Measurements from ENCODE around the gene C11orf97.
"Not testable (repeated sequence)": the region's sequence is repeated elsewhere in the genome, so short reads cannot be mapped to it uniquely, and the experiment has no call there.

C11orf97 gene

DNA sequence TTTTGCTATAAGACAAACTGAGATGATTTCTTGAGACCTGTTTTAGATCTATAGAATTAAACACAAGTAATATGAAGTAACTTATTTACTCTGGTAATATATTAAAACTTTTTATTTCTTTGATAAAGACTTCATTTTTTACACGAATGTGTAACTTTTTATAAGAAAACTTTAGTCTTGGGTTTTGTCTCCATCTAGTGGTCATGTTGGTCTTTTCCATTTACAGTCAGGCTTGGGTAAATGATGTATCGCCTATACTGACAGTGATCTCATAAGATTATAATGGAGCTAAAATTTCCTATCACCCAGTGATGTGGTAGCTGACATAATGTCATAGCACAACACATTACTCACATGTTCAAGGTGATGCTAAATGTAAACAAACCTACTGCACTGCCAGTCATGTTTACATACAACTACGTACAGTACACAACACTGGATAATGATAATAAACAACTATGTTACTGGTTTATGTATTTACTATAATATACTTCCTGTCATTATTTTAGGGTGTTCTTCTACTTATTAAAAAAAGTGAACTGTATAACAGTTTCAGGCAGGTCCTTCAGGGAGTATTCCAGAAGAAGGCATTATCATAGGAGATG, 7.5 kb upstream of the C11orf97 start:
- H3K9me3 Mint-ChIP-seq = no peaks in the 10 kb centered on the region
- TF ChIP-seq, protein P1, sequence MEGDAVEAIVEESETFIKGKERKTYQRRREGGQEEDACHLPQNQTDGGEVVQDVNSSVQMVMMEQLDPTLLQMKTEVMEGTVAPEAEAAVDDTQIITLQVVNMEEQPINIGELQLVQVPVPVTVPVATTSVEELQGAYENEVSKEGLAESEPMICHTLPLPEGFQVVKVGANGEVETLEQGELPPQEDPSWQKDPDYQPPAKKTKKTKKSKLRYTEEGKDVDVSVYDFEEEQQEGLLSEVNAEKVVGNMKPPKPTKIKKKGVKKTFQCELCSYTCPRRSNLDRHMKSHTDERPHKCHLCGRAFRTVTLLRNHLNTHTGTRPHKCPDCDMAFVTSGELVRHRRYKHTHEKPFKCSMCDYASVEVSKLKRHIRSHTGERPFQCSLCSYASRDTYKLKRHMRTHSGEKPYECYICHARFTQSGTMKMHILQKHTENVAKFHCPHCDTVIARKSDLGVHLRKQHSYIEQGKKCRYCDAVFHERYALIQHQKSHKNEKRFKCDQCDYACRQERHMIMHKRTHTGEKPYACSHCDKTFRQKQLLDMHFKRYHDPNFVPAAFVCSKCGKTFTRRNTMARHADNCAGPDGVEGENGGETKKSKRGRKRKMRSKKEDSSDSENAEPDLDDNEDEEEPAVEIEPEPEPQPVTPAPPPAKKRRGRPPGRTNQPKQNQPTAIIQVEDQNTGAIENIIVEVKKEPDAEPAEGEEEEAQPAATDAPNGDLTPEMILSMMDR (IDR thresholded peaks at IDR 0.05; ENCODE audit: unreplicated experiment in 3 of 3) = peak; percentile 64 to 81 (median 75)
- H3K4me1 Mint-ChIP-seq = no peaks in the 10 kb centered on the region
- H3K36me3 Mint-ChIP-seq (ENCODE audit: low read depth) = no peaks in the 10 kb centered on the region
- H3K27me3 Mint-ChIP-seq (ENCODE audit: low read depth) = peaks cover 10% of the 10 kb centered on the region
- H3K27ac Mint-ChIP-seq = no peak overlapping the region
- no peak overlapping the region for H3K4me3 Mint-ChIP-seq

DNA sequence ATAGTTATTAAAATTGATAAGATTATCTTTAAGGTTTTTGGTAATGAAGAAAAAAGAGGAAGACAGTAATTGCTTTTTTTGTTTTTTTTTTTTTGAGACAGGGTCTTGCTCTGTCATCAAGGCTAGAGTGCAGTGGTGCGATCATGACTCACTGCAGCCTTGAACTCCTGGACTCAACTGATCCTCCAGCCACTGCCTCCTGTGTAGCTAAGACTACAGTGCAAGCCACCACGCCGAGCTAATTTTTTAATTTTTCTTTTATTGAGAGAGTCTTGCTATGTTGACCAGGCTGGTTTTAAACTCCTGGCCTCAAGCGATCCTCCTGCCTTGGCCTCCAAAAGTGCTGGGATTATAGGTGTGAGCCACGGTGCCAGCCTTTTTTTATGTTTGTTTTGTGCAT, 5.7 kb upstream of the C11orf97 start:
- H3K36me3 Mint-ChIP-seq (ENCODE audit: low read depth); H3K27ac Mint-ChIP-seq; H3K9me3 Mint-ChIP-seq; H3K4me1 Mint-ChIP-seq; H3K4me3 Mint-ChIP-seq: not testable (repeated sequence)
- peaks cover 15% of the 10 kb centered on the region for H3K27me3 Mint-ChIP-seq (ENCODE audit: low read depth)

DNA sequence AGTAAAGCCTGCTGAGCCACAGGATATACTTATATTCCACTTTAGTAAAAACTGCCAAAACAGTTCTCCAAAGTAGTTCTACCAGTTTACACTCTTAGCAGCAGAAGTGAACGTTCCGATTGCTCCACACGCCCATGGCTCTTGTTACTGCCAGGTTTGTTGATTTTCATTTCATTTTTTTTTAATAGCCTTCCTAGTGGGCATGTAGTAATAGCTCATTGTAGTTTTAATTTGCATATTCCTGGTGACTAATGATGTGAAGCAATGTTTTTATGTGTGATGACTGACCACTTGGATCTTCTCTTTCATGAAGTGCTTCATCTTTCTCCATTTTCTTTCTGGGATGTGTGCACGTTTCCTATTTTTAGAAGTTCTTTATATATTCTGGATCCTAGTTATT, 4.8 kb upstream of the C11orf97 start:
- Mint-ChIP-seq H3K27me3 (ENCODE audit: low read depth) (peaks cover 23% of the 10 kb centered on the region), H3K4me3 (no peak overlapping the region), H3K27ac (no peak overlapping the region), H3K9me3 (no peaks in the 10 kb centered on the region), H3K36me3 (ENCODE audit: low read depth) (no peaks in the 10 kb centered on the region), H3K4me1 (peaks cover 6% of the 10 kb centered on the region)
- TF ChIP-seq, protein P1 (IDR thresholded peaks at IDR 0.05; ENCODE audit: unreplicated experiment in 3 of 3) = no peak

DNA sequence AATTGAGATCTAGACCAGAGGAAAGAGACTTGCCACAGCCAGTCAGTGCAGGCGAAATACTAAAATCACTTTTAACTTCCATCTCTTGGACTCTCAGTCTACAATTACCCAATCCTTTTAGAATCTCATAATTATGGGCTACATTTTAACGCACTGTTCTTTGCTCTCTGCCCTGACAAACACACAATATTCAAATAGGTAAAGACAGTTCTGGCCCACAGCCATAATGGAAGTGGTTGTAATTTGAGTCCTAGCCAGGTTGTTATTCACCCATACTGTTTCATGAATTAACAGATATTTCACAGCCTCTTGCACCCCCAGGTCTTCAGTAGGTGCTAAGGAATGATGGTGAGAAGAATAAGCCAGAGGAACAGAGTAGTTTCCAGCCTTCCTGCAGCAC, 830 bp downstream of the C11orf97 start:
- Mint-ChIP-seq H3K27me3 (ENCODE audit: low read depth) (peaks cover 39% of the 10 kb centered on the region), H3K4me1 (peaks cover 6% of the 10 kb centered on the region), H3K9me3 (no peaks in the 10 kb centered on the region), H3K27ac (no peak overlapping the region), H3K4me3 (peak overlapping the region; percentile 38 to 85 (median 85)), H3K36me3 (ENCODE audit: low read depth) (no peaks in the 10 kb centered on the region)
- TF ChIP-seq, protein P1 (IDR thresholded peaks at IDR 0.05; ENCODE audit: unreplicated experiment in 3 of 3) = no peak

DNA sequence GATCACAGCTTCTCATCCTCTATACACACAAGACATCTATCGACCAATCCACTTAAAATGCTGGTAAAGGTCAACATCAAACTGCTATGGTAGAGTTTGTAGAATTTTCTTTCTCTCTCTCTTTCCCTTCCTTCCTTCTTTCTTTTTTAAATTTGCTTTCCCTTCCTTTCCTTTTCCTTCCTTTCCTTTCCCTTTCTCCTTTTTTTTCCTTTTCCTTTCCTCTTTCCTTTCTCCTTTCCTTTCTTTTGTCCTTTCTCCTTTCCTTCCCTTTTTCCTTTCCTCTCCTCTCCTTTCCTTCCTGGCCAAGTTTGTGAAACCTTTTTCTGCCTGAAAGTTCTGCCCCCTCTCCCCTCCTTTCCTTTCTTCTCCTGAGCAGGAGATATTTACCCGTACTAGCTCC, 3.1 kb downstream of the C11orf97 start:
- H3K4me3 Mint-ChIP-seq = no peak overlapping the region
- TF ChIP-seq, protein P1 (IDR thresholded peaks at IDR 0.05; ENCODE audit: unreplicated experiment in 3 of 3) = no peak
- no peaks in the 10 kb centered on the region for H3K9me3 Mint-ChIP-seq
- no peaks in the 10 kb centered on the region for H3K36me3 Mint-ChIP-seq (ENCODE audit: low read depth)
- H3K27me3 Mint-ChIP-seq (ENCODE audit: low read depth) = peaks cover 33% of the 10 kb centered on the region
- H3K27ac Mint-ChIP-seq = no peak overlapping the region
- peaks cover 6% of the 10 kb centered on the region for H3K4me1 Mint-ChIP-seq

DNA sequence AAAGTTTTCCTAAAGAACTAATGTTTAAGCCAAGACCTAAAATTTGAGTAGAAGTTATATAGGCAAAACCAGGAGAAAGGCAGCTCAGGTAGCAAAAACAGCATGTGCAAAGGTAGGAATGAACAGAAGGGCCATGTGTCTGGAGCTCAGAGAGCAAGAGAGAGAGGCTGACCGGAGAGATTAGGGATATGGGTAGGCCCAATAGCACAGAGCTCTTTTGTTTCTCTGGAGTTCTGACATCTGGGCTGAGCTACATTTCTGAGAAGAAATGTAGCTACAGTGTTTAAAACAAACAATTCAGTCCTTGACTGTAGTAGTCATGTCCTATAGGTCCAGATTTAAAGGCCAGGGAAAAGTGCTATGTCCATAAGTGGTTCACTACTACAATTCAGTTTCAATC, 4.5 kb downstream of the C11orf97 start:
- H3K4me3 Mint-ChIP-seq = no peak overlapping the region
- no peak overlapping the region for H3K27ac Mint-ChIP-seq

More for the DNA sequence above, 4.5 kb downstream of the C11orf97 start:
- Mint-ChIP-seq H3K27me3 (ENCODE audit: low read depth) (peaks cover 27% of the 10 kb centered on the region), H3K9me3 (no peaks in the 10 kb centered on the region), H3K36me3 (ENCODE audit: low read depth) (no peaks in the 10 kb centered on the region), H3K4me1 (peaks cover 6% of the 10 kb centered on the region)
- TF ChIP-seq, protein P1 (IDR thresholded peaks at IDR 0.05; ENCODE audit: unreplicated experiment in 3 of 3) = no peak

Data from nephron (organoid).